SJSA1 (cell line): ENCODE results near the gene CALD1. TPM values are rescaled to one million over a fixed set of nuclear protein-coding genes. Genes with fewer than 3 reads are reported as not detected.

ENCODE experiments used
- DNase-seq, 2 experiments: peaks; one replicate each; pipeline ENCODE4 v3.0.0-alpha.2; 2015 to 2020; ENCODE audit warnings: low spot score in 2 of 2, low read depth in 1 of 2
- H3K27ac ChIP-seq: fragments of 250-450 bp; sonication (Bioruptor Pico); 2 replicates; pipeline ENCODE4 v1.5.1; 2020; ENCODE audit warnings: mild to moderate bottlenecking, moderate library complexity
- H3K27me3 ChIP-seq: fragments of 250-450 bp; sonication (Bioruptor Pico); replicated peaks from 2 replicates; pipeline ENCODE4 v1.5.1; 2020; ENCODE audit warnings: mild to moderate bottlenecking, moderate library complexity
- H3K36me3 ChIP-seq: fragments of 250-450 bp; sonication (Bioruptor Pico); 2 replicates; pipeline ENCODE4 v1.5.1; 2020; ENCODE audit warnings: mild to moderate bottlenecking
- H3K4me1 ChIP-seq: fragments of 250-450 bp; sonication (Bioruptor Pico); replicated peaks from 2 replicates; pipeline ENCODE4 v1.6.1; 2021; ENCODE audit warnings: mild to moderate bottlenecking
- H3K4me3 ChIP-seq: fragments of 250-450 bp; sonication (Bioruptor Pico); 2 replicates; pipeline ENCODE4 v1.5.1; 2020; ENCODE audit warnings: mild to moderate bottlenecking
- H3K9me3 ChIP-seq: fragments of 250-450 bp; sonication (Bioruptor Pico); replicated peaks from 2 replicates; pipeline ENCODE4 v1.5.1; 2020; ENCODE audit warnings: mild to moderate bottlenecking
- total RNA-seq: library from RNA; depleted of rRNA; stranded (reverse); fragments of >200 nt; shearing (Covaris generic); gene quantifications from 2 replicates; pipeline ENCODE4 v1.2.3, GENCODE V29; 2014

The CALD1 gene
- total RNA-seq, 1 experiment from 2014 or later: 544 TPM

GRCh38 chr7:134813663-134814396, 34.4 kb downstream of the CALD1 start:
- Histone ChIP-seq H3K27me3 (no peaks in the 10 kb centered on the region), H3K4me1 (peaks cover 36% of the 10 kb centered on the region), H3K4me3 (no peak overlapping the region), H3K9me3 (no peaks in the 10 kb centered on the region), H3K27ac (no peak overlapping the region), H3K36me3 (peaks cover 93% of the 10 kb centered on the region)
- DNase-seq: no peak

- peaks cover 36% of the 10 kb centered on the region for H3K4me1 ChIP-seq
- H3K4me3 ChIP-seq: no peak overlapping the region
- H3K9me3 ChIP-seq: no peaks in the 10 kb centered on the region
- H3K27ac ChIP-seq: no peak overlapping the region
- DNase-seq: no peak
- H3K36me3 ChIP-seq: peaks cover 96% of the 10 kb centered on the region
- H3K27me3 ChIP-seq: no peaks in the 10 kb centered on the region
Observed at GRCh38 chr7:134814730-134815364, 35.4 kb downstream of the CALD1 start.

- no peak for DNase-seq
- peaks cover 25% of the 10 kb centered on the region for H3K4me1 ChIP-seq
- H3K9me3 ChIP-seq: no peaks in the 10 kb centered on the region
- H3K36me3 ChIP-seq: peaks cover 76% of the 10 kb centered on the region
- H3K27ac ChIP-seq: no peak overlapping the region
- no peaks in the 10 kb centered on the region for H3K27me3 ChIP-seq
- no peak overlapping the region for H3K4me3 ChIP-seq
Observed at GRCh38 chr7:134818613-134819345, 39.3 kb downstream of the CALD1 start.

- peaks cover 32% of the 10 kb centered on the region for H3K4me1 ChIP-seq
- no peak overlapping the region for H3K27ac ChIP-seq
- H3K9me3 ChIP-seq: no peaks in the 10 kb centered on the region
- H3K27me3 ChIP-seq: no peaks in the 10 kb centered on the region
- no peak for DNase-seq
- peaks cover 74% of the 10 kb centered on the region for H3K36me3 ChIP-seq
- no peak overlapping the region for H3K4me3 ChIP-seq
Observed at GRCh38 chr7:134819401-134819800, 40.0 kb downstream of the CALD1 start.

- no peak for DNase-seq
- no peaks in the 10 kb centered on the region for H3K27me3 ChIP-seq
- H3K4me3 ChIP-seq: no peak overlapping the region
- H3K36me3 ChIP-seq: peaks cover 72% of the 10 kb centered on the region
- no peaks in the 10 kb centered on the region for H3K9me3 ChIP-seq
- peaks cover 34% of the 10 kb centered on the region for H3K4me1 ChIP-seq
- peak overlapping the region; percentile 64; the same call in 1 of the 2 replicates for H3K27ac ChIP-seq
Observed at GRCh38 chr7:134820295-134820694, 40.9 kb downstream of the CALD1 start.

- Histone ChIP-seq H3K27ac (peak overlapping the region; percentile 64), H3K9me3 (no peaks in the 10 kb centered on the region), H3K4me1 (peaks cover 39% of the 10 kb centered on the region), H3K27me3 (no peaks in the 10 kb centered on the region), H3K4me3 (no peak overlapping the region), H3K36me3 (peaks cover 70% of the 10 kb centered on the region)
- DNase-seq: no peak
Observed at GRCh38 chr7:134820778-134821177, 41.3 kb downstream of the CALD1 start.

- peak in 1 of 2 experiments; percentile 76 for DNase-seq
- Histone ChIP-seq H3K36me3 (peaks cover 66% of the 10 kb centered on the region), H3K9me3 (no peaks in the 10 kb centered on the region), H3K4me1 (peaks cover 62% of the 10 kb centered on the region), H3K4me3 (no peak overlapping the region), H3K27ac (peak overlapping the region; percentile 63), H3K27me3 (no peaks in the 10 kb centered on the region)
Observed at GRCh38 chr7:134823400-134823799, 44.0 kb downstream of the CALD1 start.

- Histone ChIP-seq H3K9me3 (no peaks in the 10 kb centered on the region), H3K4me3 (no peak overlapping the region), H3K4me1 (peaks cover 70% of the 10 kb centered on the region), H3K36me3 (peaks cover 55% of the 10 kb centered on the region), H3K27ac (peak overlapping the region; percentile 43), H3K27me3 (no peaks in the 10 kb centered on the region)
- no peak for DNase-seq
Observed at GRCh38 chr7:134825666-134826065, 46.2 kb downstream of the CALD1 start.

GRCh38 chr7:134826105-134826504, 46.7 kb downstream of the CALD1 start:
- Histone ChIP-seq H3K4me1 (peaks cover 70% of the 10 kb centered on the region), H3K9me3 (no peaks in the 10 kb centered on the region), H3K27ac (peak overlapping the region; percentile 43), H3K36me3 (peaks cover 58% of the 10 kb centered on the region), H3K27me3 (no peaks in the 10 kb centered on the region), H3K4me3 (no peak overlapping the region)
- DNase-seq: peak; percentile 52

GRCh38 chr7:134827436-134827835, 48.0 kb downstream of the CALD1 start:
- no peak overlapping the region for H3K27ac ChIP-seq
- no peak overlapping the region for H3K4me3 ChIP-seq
- DNase-seq: no peak
- H3K27me3 ChIP-seq: no peaks in the 10 kb centered on the region
- peaks cover 60% of the 10 kb centered on the region for H3K36me3 ChIP-seq
- H3K9me3 ChIP-seq: no peaks in the 10 kb centered on the region
- peaks cover 64% of the 10 kb centered on the region for H3K4me1 ChIP-seq

- Histone ChIP-seq H3K27ac (no peak overlapping the region), H3K9me3 (no peaks in the 10 kb centered on the region), H3K27me3 (no peaks in the 10 kb centered on the region), H3K4me3 (no peak overlapping the region), H3K4me1 (peaks cover 60% of the 10 kb centered on the region), H3K36me3 (peaks cover 63% of the 10 kb centered on the region)
- no peak for DNase-seq
Observed at GRCh38 chr7:134827889-134828288, 48.5 kb downstream of the CALD1 start.

GRCh38 chr7:134828361-134828760, 48.9 kb downstream of the CALD1 start:
- peaks cover 55% of the 10 kb centered on the region for H3K4me1 ChIP-seq
- H3K4me3 ChIP-seq: no peak overlapping the region
- DNase-seq: no peak
- peaks cover 67% of the 10 kb centered on the region for H3K36me3 ChIP-seq
- no peaks in the 10 kb centered on the region for H3K9me3 ChIP-seq
- no peak overlapping the region for H3K27ac ChIP-seq
- no peaks in the 10 kb centered on the region for H3K27me3 ChIP-seq

- DNase-seq: no peak
- Histone ChIP-seq H3K4me3 (no peak overlapping the region), H3K27ac (peak overlapping the region; percentile 31; the same call in 1 of the 2 replicates), H3K4me1 (peaks cover 49% of the 10 kb centered on the region), H3K27me3 (no peaks in the 10 kb centered on the region), H3K36me3 (peaks cover 74% of the 10 kb centered on the region), H3K9me3 (no peaks in the 10 kb centered on the region)
Observed at GRCh38 chr7:134829380-134829986, 50.0 kb downstream of the CALD1 start.
